D721Med (cell line): ENCODE results near the gene HDC.

ENCODE experiments used
- DNase-seq: peaks from one replicate; pipeline ENCODE4 v3.0.0; 2011; ENCODE audit warnings: low spot score; ENCODE audit not compliant: insufficient read length
- FAIRE-seq: peaks from 2 replicates; lab custom pipeline; 2011; peaks lifted over from hg19 to GRCh38; lab: Jason Lieb, UNC
- TF ChIP-seq, protein P1 (sequence below): IDR thresholded peaks from 2 replicates; pipeline ENCODE4 v1.5.1; 2012; ENCODE audit warnings: mild to moderate bottlenecking, control low read depth; ENCODE audit not compliant: insufficient read depth; ENCODE audit errors: missing control alignments

HDC gene

DNA sequence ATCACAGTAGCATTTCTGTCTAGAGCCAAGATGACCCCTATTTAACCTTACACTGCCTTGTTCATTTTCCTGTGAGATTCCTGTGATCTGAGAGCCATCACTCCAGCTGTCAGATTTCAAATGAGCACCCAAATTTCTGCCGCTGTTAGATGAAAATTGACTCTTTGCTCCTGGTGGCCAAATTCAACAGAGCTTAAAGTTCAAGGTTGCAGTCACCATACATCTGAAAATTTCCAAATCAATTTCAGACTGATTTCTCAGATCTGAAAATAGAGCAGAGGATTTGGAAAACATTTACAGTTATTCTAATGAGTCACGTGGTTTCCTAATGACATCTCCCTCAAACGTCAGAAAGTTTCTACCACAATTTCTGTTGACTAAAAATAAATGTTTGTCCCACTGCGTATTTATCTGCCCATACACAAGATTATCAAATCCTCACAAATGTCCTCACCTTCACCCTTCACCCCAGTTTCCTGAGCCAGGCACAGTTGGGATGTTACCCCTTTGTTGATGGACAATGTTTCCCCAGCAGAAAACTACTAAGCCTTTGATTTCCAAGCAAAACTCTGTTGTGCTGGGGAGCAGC is 16.4 kb downstream of the HDC start:
- DNase-seq = no peak
- FAIRE-seq = no peak
- TF ChIP-seq, protein P1, sequence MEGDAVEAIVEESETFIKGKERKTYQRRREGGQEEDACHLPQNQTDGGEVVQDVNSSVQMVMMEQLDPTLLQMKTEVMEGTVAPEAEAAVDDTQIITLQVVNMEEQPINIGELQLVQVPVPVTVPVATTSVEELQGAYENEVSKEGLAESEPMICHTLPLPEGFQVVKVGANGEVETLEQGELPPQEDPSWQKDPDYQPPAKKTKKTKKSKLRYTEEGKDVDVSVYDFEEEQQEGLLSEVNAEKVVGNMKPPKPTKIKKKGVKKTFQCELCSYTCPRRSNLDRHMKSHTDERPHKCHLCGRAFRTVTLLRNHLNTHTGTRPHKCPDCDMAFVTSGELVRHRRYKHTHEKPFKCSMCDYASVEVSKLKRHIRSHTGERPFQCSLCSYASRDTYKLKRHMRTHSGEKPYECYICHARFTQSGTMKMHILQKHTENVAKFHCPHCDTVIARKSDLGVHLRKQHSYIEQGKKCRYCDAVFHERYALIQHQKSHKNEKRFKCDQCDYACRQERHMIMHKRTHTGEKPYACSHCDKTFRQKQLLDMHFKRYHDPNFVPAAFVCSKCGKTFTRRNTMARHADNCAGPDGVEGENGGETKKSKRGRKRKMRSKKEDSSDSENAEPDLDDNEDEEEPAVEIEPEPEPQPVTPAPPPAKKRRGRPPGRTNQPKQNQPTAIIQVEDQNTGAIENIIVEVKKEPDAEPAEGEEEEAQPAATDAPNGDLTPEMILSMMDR = no peak

DNA sequence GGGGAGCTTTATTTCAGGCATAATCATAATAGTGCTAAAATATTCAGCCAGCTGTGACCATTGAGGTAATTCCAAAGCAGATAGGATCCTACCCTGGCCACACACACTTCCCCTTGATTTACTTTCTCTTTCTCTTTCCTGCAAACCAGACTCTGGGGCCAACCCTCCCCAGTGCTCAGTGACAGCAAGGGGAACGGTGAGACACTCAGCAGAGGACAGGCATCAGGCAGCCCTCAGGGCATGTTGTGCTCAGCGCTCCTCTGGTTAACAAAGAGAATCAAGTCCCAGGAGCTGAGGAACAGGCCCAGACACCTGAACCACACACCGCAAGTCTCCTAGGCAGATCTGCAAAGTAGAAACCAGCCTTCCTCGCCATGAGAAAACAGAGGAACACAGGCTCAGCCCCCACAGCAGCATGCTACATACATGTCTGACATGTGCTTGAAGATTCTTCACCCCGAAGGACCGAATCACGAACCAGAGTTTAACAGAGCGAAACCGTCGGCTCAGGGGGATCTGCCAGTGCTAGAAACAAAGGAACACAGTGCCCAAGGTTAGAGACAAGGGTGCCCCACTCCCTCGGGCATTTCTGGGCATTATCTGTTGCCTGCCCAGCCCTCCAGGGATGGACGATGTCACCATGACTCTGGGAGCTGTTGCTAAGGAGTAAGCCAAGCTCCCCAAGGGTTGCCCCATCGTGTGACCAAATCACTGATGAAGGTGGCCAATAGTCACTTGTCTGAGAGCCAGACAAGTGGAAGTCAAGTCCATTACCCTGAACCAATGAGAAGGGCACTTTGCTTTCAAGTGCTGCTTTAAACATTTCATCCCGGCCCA is 17.5 kb downstream of the HDC start:
- no peak for DNase-seq
- TF ChIP-seq, protein P1 = no peak
- FAIRE-seq = no peak

DNA sequence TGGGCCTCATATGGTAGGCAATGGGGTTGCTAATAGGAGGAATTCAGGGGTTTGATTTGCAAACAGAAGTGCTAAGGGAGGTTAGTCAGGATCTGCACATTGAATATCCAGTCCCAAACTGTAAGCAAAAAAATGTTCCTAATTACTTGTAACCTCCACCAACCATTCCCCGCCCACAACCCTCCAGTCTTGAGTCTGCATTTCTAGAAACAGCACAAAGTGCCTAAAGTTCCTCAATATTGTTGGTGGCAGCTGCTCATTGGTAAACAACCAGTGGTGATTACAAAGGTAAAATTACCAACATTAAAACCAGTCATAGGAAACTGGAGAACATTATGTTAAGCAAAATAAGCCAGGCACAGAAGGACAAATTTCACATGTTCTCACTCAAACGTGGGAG is 18.9 kb downstream of the HDC start:
- no peak for FAIRE-seq
- DNase-seq = no peak
- TF ChIP-seq, protein P1 = no peak

DNA sequence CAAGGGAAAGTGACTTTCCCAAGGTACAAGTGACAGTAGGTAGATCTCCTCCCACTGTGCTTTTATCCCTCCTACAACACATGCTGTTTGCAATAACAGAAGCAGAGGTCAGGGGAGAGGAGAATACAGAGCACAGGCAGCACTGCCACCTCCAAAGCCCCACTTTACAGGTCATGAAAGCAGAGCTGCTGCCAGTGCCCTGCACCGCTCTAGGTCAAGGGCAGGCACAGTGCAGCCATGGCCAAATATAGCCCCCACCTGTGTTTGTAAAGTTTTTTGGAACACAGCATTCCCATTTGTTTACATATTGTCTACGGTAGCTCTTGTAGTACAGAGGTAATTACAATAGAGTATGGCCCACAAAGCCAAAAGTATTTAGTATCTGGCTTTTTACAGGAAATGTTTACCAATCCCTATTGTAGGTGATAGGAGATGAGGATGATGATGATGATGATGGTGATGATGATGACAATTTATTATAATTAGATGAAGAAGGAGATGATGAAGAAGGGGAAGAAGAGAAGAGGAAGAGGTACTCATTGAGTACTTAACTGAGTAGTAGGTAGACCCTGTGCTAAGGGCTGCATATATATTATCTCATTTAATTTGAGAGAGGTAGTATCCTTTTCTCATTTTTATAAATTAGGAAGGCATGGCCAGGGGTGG is 20.4 kb downstream of the HDC start:
- TF ChIP-seq, protein P1 = no peak
- FAIRE-seq = no peak

DNA sequence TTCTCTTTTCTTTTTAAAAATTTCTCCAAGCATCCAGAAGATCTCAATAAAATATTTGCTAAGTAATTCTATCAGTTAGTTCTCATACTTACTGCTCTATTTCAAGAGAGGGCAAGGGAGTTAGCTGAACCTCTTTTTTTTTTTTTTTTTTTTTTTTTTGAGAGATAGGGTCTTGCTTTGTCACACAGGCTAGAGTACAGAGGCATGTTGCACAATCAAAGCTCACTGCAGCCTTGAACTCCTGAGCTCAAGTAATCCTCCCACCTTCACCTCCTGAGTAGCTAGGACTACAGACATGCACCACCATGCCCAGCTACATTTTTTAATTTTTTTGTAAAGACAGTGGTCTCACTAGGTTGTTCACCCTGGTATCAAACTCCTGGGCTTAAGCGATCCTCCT is 21.4 kb downstream of the HDC start:
- DNase-seq (no peak), FAIRE-seq (no peak)
- TF ChIP-seq, protein P1 = no peak

More for the DNA sequence above, 20.4 kb downstream of the HDC start:
- no peak for DNase-seq

DNA sequence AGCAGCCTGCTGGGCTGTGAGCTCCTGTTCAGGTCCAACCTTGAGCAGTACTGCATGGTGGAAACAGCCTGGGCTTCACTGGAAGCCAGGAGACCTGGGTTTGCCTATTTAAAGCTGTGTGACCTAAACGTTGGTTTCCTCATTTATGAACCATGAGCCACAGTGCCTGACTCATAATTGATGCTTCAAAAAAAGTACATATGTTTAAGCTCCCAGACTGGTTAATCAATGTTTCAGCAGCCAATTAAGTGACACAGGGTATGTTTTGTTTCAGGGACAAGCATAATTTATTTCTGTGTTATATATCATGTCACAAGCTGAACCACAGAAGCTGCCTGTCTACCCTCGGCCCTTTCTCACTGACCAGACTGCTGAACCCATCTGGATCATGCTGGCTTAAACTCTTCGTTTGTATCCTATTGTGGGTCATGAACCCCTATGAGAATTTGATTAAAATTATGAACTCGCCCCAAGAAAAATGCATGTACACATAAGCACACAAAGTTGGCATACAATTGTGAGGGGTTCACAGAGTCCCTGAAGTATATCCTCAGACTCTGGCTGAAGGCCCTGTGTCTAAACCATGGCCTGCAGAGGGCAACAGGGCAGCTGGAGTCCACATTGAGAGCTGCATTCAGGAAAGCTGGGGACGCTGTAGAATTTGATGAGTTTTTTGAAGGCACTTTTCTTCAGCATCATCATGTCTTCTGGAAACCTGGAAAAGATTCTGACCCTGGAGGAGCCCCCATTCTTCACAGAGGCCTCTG is 23.7 kb downstream of the HDC start:
- FAIRE-seq = no peak
- TF ChIP-seq, protein P1 = no peak
- no peak for DNase-seq
